GM12878 (cell line): Measurements from ENCODE around the gene TEX22. TPM values are rescaled to one million over a fixed set of nuclear protein-coding genes. Genes with fewer than 3 reads are reported as not detected.

ENCODE experiments used
- ATAC-seq: fragments of 200-7000 bp; cut with Tn5 transposase; 3 replicates; pipeline ENCODE4 v1.9.1; 2020; ENCODE audit warnings: mild to moderate bottlenecking, moderate library complexity
- BruUV-seq: library from RNA; stranded (reverse); fragments of 400-500 nt; replicated peaks from 2 replicates; lab custom pipeline; 2021; lab: Mats Ljungman, UMichigan
- CTCF ChIA-PET: fragments of 300-600 bp; sonication (Branson Sonifier 250); formaldehyde crosslinking; extraction: SDS; loops from one replicate; lab custom pipeline; 2021; ENCODE audit warnings: inconsistent platforms; lab: Yijun Ruan, JAX
- POLR2A ChIA-PET: fragments of 350-600 bp; formaldehyde crosslinking; extraction: SDS; loops from one replicate; lab custom pipeline; 2021; ENCODE audit warnings: inconsistent platforms; lab: Charles Lee
- RAD21 ChIA-PET: fragments of 300-600 bp; sonication (Branson Sonifier 250); formaldehyde crosslinking; loops from one replicate; lab custom pipeline; 2023; ENCODE audit warnings: antibody characterized with exemption; ENCODE audit not compliant: unreplicated experiment; lab: Charles Lee
- SMC1A ChIA-PET: fragments of 300-600 bp; sonication (Branson Sonifier 250); formaldehyde crosslinking; loops from one replicate; lab custom pipeline; 2023; ENCODE audit not compliant: unreplicated experiment, uncharacterized antibody; lab: Charles Lee
- DNase-seq: peaks from one replicate; pipeline ENCODE4 v3.0.0-alpha.2; 2011; ENCODE audit warnings: low read depth, low spot score
- FAIRE-seq: peaks from 3 replicates; lab custom pipeline; 2011; peaks lifted over from hg19 to GRCh38; lab: Jason Lieb, UNC
- H2AFZ ChIP-seq: 2 replicates; pipeline ENCODE4 v1.6.0; 2011; ENCODE audit warnings: low read depth, low read length, control low read depth; ENCODE audit not compliant: control insufficient read depth
- H3K27ac ChIP-seq: 2 replicates; pipeline ENCODE4 v1.5.1; 2011; ENCODE audit warnings: control low read depth; ENCODE audit not compliant: control insufficient read depth, insufficient read depth
- H3K27me3 ChIP-seq, 2 experiments: replicated peaks in 1 of 2; 2 replicates each; pipeline versions ENCODE4 v1.6.0 to v1.6.1; 2011; ENCODE audit warnings: low read length in 1 of 2; ENCODE audit not compliant: control insufficient read depth in 2 of 2, insufficient read depth in 2 of 2
- H3K36me3 ChIP-seq, 2 experiments: 2 replicates each; pipeline ENCODE4 v1.5.1; 2011; ENCODE audit warnings: low read length in 1 of 2; ENCODE audit not compliant: control insufficient read depth in 2 of 2, insufficient read depth in 2 of 2
- H3K4me1 ChIP-seq: 2 replicates; pipeline ENCODE4 v1.6.1; 2011; ENCODE audit warnings: mild to moderate bottlenecking, low read length, moderate library complexity, mixed read lengths; ENCODE audit not compliant: control insufficient read depth, insufficient read depth
- H3K4me2 ChIP-seq: 2 replicates; pipeline ENCODE4 v1.6.0; 2011; ENCODE audit warnings: control low read depth; ENCODE audit not compliant: control insufficient read depth, insufficient read depth
- H3K4me3 ChIP-seq: fragments of 200-600 bp; sonication (generic); 2 replicates; pipeline ENCODE4 v1.5.1; 2016
- H3K79me2 ChIP-seq: 2 replicates; pipeline ENCODE4 v1.6.0; 2011; ENCODE audit warnings: low read length; ENCODE audit not compliant: control insufficient read depth, insufficient read depth
- H3K9ac ChIP-seq: 2 replicates; pipeline ENCODE4 v1.8.0; 2011; ENCODE audit warnings: low read length, control low read depth, mixed read lengths; ENCODE audit not compliant: control insufficient read depth, insufficient read depth
- H3K9me3 ChIP-seq: replicated peaks from 3 replicates; pipeline ENCODE4 v1.5.1; 2011; ENCODE audit warnings: mild to moderate bottlenecking, low read length; ENCODE audit not compliant: control insufficient read depth, insufficient read depth
- H4K20me1 ChIP-seq: 2 replicates; pipeline ENCODE4 v1.6.0; 2011; ENCODE audit not compliant: control insufficient read depth, insufficient read depth
- JUND ChIP-seq: IDR thresholded peaks from 2 replicates; pipeline ENCODE4 v1.6.1; 2012; ENCODE audit warnings: low read depth, mild to moderate bottlenecking, low read length, improper control_type of control experiment, moderate library complexity
- ZNF274 ChIP-seq: IDR thresholded peaks from one replicate; pipeline ENCODE4 v1.8.0; 2011; ENCODE audit not compliant: insufficient read length, insufficient read depth
- WGBS: methylation state at CpG from one replicate; pipeline ENCODE4 v1.1.6; 2016; ENCODE audit warnings: low lambda C conversion rate; ENCODE audit not compliant: insufficient replicate concordance, insufficient coverage; ENCODE audit errors: missing lambda C conversion rate; 5-methylcytosine and 5-hydroxymethylcytosine counted together
- in situ Hi-C: fragments of 300-500 bp; cut with MboI; formaldehyde crosslinking; loops from 9 replicates; pipeline ENCODE4 v1.14.3; 2018; ENCODE audit warnings: mixed read lengths
- intact Hi-C: fragments of 100-400 bp; cut with micrococcal nuclease; formaldehyde crosslinking; loops from one replicate; pipeline ENCODE4 v1.14.2; 2022; ENCODE audit not compliant: unreplicated experiment
- polyA plus RNA-seq, 11 experiments: library from polyadenylated mRNA; depleted of rRNA in 4 of 11; unstranded in 6 of 11; stranded (reverse) in 5 of 11; fragments of >200 nt; fragmentation: Nextera tagmentation in 4 of 11; fragmentation: Illumina TruSeq in 1 of 11; extraction: Ambion mirVana in 4 of 11; extraction: Trizol in 1 of 11; gene quantifications; 1 replicate in 1 of 11; 2 replicates in 10 of 11; pipeline versions ENCODE4 v1.2.1 to v1.2.3, GENCODE V29; 2011 to 2016; ENCODE audit warnings: inconsistent platforms in 2 of 11, missing spikeins in 2 of 11, low read depth in 1 of 11
- total RNA-seq, 4 experiments: library from RNA; depleted of rRNA in 3 of 4; stranded (reverse); fragments of >200 nt in 3 of 4; fragmentation: Illumina TruSeq in 1 of 4; extraction: Trizol in 1 of 4; gene quantifications; 2 replicates each; pipeline versions ENCODE4 v1.2.1 to v1.2.3, GENCODE V29; 2013 to 2021
- TF ChIP-seq, protein P1 (sequence below): IDR thresholded peaks from 2 replicates; pipeline ENCODE4 v1.6.1; 2012; ENCODE audit warnings: low read depth, low read length, improper control_type of control experiment
- TF ChIP-seq, protein P2 (sequence below): IDR thresholded peaks from 2 replicates; pipeline ENCODE4 v1.6.1; 2011; ENCODE audit warnings: mild to moderate bottlenecking, low read depth, low read length, moderate library complexity; ENCODE audit not compliant: insufficient replicate concordance
- TF ChIP-seq, protein P3 (sequence below): IDR thresholded peaks from 2 replicates; pipeline ENCODE4 v1.6.1; 2012; ENCODE audit warnings: low read length, inconsistent platforms

Gene TEX22
- total and polyA plus RNA-seq, 10 of the 15 experiments (the other 5 are each of a cell fraction or from before 2014, with no cell fraction given): 0.02 to 4.0 (median 0.63) TPM; not detected in 1

GRCh38 chr14:105408592-105408991, 10.3 kb downstream of the TEX22 start:
- Histone ChIP-seq H3K79me2 (no peaks in the 10 kb centered on the region), H3K4me2 (no peak overlapping the region), H3K4me3 (no peak overlapping the region), H3K9me3 (no peaks in the 10 kb centered on the region), H4K20me1 (no peaks in the 10 kb centered on the region), H2AFZ (no peak overlapping the region), H3K9ac (no peak overlapping the region), H3K4me1 (peaks cover 8% of the 10 kb centered on the region; the same call in 1 of the 2 replicates), H3K36me3 (no peaks in the 10 kb centered on the region), H3K27ac (no peak overlapping the region), H3K27me3 (peaks cover 7 to 10% of the 10 kb centered on the region in 2 experiments; a peak in 3 of 4 replicates)
- WGBS: 88% methylated on average over 13 of the region's 13 CpGs
- DNase-seq: no peak
- CTCF ChIA-PET: no interaction called here
- no peak for TF ChIP-seq ZNF274
- TF ChIP-seq JUND: no peak
- TF ChIP-seq, protein P1, sequence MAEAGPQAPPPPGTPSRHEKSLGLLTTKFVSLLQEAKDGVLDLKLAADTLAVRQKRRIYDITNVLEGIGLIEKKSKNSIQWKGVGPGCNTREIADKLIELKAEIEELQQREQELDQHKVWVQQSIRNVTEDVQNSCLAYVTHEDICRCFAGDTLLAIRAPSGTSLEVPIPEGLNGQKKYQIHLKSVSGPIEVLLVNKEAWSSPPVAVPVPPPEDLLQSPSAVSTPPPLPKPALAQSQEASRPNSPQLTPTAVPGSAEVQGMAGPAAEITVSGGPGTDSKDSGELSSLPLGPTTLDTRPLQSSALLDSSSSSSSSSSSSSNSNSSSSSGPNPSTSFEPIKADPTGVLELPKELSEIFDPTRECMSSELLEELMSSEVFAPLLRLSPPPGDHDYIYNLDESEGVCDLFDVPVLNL: no peak
- ATAC-seq: no peak
- intact Hi-C loops (no loop called here), in situ Hi-C loops (no loop called here)
- BruUV-seq: no TSS peak
- POLR2A ChIA-PET: no interaction called here
- SMC1A ChIA-PET: no interaction called here
- RAD21 ChIA-PET: interaction anchor here (0.7 kb wide), 1 partner anchor 66 kb away, joined by 4 read pairs; no protein-coding TSS in a partner anchor
- no peak for FAIRE-seq

- no peak for FAIRE-seq
- 77% methylated on average over 3 of the region's 3 CpGs for WGBS
- Histone ChIP-seq H2AFZ (no peak overlapping the region), H3K36me3 (no peaks in the 10 kb centered on the region), H3K4me2 (no peak overlapping the region), H3K9me3 (no peaks in the 10 kb centered on the region)
- BruUV-seq: no TSS peak
- TF ChIP-seq, protein P2, sequence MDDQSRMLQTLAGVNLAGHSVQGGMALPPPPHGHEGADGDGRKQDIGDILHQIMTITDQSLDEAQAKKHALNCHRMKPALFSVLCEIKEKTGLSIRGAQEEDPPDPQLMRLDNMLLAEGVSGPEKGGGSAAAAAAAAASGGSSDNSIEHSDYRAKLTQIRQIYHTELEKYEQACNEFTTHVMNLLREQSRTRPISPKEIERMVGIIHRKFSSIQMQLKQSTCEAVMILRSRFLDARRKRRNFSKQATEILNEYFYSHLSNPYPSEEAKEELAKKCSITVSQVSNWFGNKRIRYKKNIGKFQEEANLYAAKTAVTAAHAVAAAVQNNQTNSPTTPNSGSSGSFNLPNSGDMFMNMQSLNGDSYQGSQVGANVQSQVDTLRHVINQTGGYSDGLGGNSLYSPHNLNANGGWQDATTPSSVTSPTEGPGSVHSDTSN: no peak
- TF ChIP-seq, protein P3, sequence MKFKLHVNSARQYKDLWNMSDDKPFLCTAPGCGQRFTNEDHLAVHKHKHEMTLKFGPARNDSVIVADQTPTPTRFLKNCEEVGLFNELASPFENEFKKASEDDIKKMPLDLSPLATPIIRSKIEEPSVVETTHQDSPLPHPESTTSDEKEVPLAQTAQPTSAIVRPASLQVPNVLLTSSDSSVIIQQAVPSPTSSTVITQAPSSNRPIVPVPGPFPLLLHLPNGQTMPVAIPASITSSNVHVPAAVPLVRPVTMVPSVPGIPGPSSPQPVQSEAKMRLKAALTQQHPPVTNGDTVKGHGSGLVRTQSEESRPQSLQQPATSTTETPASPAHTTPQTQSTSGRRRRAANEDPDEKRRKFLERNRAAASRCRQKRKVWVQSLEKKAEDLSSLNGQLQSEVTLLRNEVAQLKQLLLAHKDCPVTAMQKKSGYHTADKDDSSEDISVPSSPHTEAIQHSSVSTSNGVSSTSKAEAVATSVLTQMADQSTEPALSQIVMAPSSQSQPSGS: no peak
- TF ChIP-seq, all 136 proteins: peak for 0
- ChIA-PET CTCF (interaction anchor here (1.7 kb wide), 1 partner anchor 71 kb away, joined by 4 read pairs; no protein-coding TSS in a partner anchor), POLR2A (no interaction called here), SMC1A (no interaction called here), RAD21 (interaction anchor here (0.7 kb wide), 1 partner anchor 67 kb away, joined by 4 read pairs; no protein-coding TSS in a partner anchor)
- H3K27me3 ChIP-seq: peaks cover 7 to 10% of the 10 kb centered on the region in 2 experiments; a peak in 3 of 4 replicates
- H4K20me1 ChIP-seq: no peaks in the 10 kb centered on the region
- H3K9ac ChIP-seq: no peak overlapping the region
- DNase-seq: no peak
- intact Hi-C loops (no loop called here), in situ Hi-C loops (no loop called here)
- H3K79me2 ChIP-seq: no peaks in the 10 kb centered on the region
- peaks cover 3% of the 10 kb centered on the region; the same call in 1 of the 2 replicates for H3K4me1 ChIP-seq
- no peak for ATAC-seq
- no peak overlapping the region for H3K4me3 ChIP-seq
- H3K27ac ChIP-seq: no peak overlapping the region
Observed at GRCh38 chr14:105409364-105409763, 11.0 kb downstream of the TEX22 start.
